Stimulated activated CD4-positive, alpha-beta T cell treated with anti-CD3 and anti-CD28 coated beads, Interleukin-1b, Interleukin-23, amount 100 ng/mL, for 1 hour (primary cell): ENCODE data around the gene ETS2.

Experiments
- DNase-seq, 2 donors: peaks; one replicate each; pipeline ENCODE4 v3.0.0-alpha.2; 2020; ENCODE audit warnings: low read depth in 2 of 2

The ETS2 gene

DNA sequence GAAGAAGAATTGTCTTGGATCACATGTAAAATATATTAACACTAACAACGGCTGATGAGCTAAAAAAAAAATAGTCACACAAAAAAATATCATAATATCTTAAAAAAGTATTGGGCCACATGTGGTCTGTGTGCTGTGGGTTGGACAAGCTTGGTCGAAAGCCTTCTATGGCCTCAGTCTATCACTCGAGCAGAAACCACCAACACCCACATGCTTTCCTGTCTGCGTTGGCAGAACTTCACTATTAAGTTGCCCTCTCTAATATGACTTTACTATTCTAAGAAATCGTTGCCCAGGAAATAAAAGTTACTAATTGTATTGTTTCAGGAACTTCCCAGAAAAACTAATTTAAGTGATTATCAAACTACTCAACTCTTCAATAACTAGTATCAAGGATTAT lies 28.2 kb upstream of the ETS2 start:
- DNase-seq, result no peak

DNA sequence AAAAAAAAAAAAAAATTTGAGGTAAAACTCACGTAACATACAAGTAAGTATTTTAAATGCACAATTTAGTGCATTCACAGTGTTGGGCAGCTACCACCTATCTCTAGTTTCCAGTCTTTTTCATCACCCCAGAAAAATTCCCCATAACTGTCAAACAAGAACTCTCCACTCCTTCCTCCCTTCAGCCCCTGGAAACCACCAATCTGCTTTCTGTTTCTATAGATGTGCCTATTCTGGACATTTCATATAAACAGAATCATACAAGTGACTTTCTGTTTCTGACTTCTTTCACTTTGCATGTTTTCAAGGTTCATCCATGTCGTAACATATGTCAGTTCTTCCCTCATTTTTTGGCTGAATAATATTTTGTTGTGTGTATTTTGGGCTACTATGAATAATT lies 24.9 kb upstream of the ETS2 start:
- no peak for DNase-seq

DNA sequence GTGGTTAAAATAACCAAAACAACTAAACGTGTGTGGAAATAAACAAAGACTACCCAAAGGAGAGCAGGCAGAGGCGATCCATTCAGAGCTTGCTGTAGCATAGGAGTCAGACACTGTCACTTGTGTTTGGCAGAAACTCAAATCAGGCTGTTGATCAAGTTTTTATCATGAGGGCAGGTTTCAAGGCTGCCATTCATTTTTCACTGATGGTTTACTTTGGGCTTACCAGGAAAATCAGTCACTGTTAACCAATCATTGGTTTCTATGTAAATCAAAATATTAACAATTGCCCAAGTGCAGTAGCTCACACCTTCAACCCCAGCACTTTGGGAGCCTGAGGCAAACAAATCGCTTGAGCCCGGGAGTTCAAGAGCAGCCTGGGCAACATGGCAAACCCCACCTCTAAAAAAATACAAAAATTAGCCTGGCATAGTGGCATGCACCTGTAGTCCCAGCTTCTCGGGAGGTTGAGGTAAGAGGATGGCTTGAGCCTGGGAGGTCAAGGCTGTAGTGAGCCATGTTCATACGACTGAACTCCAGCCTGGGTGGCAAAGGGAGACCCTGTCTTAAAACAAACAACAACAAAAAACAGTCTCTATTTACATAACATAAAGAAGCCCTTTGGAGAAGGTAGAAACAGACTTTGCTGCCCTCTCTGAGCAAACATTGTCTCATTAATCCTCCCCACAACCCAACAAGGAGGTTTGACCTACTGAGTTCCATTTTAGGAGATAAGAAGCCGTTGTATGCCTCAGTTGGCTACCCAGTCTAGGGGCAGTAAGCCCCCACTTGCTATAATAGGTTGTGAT lies 21.1 kb upstream of the ETS2 start:
- no peak for DNase-seq

DNA sequence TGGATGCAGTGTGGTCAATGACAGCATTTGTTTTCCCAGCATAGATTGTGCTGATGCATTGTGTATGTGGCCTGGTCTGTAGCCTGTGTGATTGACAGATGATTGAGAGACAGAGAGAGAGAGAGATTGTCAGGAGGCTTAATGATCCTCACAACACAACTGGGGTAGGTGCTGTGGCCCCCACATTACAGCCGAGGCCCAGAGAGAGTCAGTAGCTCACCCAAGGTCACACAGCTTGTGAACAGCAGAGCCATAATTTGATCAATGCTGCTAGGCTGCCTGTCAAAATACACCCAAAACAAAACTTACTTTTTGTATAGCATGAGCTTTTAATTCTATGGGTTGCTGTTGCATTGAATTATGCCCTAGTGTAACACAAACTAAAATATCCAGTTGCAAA lies 20.2 kb upstream of the ETS2 start:
- no peak for DNase-seq

DNA sequence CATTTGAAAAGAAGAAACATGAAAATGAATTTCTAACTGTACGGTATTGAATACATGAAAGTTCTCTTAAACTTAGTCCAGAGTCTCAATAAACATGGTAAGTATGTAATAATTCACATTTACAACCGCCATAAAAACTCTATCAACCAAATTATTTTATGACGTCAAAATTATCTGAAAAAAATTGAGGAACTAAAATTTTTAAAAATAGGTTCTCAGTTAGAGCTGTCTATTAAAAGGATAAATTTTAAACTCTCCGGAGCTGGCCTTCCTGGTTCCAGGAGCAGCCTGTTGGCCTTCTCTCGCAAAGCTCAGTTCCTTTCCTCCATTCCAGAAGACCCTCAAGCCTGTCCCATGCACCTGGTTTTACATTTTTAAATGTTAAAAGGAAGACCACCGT lies 18.7 kb upstream of the ETS2 start:
- no peak for DNase-seq

DNA sequence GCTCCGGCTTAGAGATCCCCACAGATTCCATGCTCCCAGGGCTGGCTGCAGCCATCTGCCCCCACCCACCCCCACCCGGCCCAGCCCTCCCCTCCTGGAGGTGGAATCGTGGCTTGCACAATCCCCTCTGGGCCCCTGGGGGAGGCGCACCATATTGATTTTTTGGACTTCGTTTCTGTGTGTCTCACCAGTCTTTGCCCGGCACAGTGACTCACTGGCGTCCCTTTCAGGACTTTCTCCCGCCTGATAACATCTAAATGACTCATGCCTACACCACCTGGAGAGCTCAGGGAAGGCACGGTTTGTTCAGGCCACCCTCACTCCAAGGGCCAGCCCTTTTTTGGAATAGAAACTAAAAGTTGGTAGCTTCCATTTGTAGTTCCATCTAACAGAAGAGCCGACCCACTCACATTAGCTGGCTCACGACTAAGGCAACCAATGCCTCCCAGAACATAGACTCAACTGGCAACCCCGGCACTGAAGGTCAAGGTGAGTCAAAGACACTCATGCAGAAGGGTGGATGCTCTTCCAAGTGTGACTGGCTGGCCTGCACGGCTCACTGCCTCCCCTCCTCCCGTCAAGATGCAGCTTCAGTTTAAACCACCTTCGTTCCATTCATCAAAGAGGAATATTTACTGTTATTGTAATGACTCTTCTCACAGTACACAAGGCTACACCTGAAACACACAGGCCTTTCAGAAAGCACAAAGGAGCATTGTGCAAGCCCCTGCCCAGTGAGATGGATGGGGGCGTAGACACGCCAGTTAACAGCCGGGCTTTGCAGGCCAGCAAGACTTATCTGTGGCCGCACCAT lies 18.1 kb upstream of the ETS2 start:
- no peak for DNase-seq

DNA sequence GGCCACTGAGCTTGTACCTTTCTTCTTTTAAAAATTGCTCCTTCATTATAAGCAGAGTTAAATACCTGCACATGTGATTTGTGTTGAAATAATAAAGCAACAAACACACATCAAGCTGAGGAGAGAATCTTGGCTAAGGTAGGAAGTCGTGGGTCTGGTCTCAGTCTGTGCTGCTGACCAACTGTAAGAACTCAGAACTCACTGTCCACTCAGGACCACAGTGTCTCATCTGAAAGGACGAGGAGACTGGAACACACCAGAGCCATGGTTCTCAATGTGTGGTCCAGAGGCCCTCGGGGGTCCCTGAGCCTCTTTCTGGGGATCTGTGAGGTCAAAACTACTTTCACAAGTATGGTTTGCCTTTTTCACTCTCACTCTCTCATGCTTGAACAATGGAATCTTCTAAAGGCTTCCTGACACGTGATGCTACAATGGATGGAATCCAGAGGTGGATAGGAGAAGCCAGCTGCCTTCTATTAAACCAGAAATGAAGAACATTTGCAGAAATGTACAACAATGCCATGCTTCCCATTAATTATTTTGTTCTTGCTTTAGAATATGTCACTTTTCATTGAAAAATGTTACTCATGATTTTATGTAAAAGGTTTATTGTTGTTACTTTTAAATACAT lies 17.3 kb upstream of the ETS2 start:
- no peak for DNase-seq

DNA sequence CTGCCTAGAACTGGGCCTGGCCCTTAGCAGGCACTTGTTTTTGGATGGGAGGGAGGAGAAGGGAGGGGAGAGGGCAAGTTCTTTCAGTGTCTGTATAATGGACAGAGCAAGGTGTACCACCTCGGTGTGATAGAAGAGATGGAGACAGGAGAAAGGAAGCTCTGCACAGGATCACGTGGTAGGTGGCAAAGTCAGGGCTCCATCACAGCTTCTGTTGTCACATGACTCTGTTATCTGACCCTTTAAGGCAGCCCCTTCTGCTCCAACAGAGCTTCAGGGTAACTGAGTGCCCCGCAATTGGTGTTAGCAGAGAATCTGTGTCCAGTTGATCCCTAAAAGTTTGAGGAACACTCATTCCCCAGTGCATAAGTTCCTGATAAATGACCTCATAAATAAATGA lies 16.5 kb upstream of the ETS2 start:
- no peak for DNase-seq

DNA sequence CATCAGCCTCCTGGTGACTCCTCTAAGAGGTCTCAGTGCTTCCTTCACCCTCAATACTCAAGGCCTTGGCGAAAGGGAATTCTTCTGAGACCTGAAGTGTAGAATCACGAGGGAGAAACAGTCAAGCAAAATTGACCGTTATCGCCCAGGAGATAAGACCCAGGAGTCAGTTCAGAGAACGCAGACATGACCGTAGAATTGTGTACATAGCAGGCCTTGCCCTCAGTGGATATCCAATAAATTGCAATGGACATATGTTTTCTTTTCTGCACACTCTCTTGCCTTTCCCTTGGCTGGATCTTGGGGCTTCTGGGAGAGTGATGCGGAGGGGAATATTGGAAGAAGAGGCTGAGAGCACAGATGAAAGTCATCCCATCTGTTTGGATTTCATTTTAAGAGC lies 15.7 kb upstream of the ETS2 start:
- no peak for DNase-seq

DNA sequence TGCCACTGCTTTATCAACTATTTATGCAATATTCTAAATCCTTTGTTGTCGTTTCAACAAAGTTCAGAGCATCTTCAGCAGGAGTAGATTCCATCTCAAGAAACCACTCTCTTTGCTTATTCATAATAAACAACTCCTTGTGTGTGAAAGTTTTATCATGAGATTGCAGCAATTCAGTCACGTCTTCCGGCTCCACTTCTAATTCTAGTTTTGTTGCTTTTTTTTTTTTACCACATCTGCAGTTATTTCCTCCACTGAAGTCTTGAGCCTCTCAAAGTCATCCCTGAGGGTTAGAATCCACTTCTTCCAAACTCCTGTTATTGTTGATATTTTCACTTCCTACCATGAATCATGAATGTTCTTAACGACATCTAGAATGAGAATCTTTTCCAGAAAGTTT lies 14.8 kb upstream of the ETS2 start:
- DNase-seq, result no peak

DNA sequence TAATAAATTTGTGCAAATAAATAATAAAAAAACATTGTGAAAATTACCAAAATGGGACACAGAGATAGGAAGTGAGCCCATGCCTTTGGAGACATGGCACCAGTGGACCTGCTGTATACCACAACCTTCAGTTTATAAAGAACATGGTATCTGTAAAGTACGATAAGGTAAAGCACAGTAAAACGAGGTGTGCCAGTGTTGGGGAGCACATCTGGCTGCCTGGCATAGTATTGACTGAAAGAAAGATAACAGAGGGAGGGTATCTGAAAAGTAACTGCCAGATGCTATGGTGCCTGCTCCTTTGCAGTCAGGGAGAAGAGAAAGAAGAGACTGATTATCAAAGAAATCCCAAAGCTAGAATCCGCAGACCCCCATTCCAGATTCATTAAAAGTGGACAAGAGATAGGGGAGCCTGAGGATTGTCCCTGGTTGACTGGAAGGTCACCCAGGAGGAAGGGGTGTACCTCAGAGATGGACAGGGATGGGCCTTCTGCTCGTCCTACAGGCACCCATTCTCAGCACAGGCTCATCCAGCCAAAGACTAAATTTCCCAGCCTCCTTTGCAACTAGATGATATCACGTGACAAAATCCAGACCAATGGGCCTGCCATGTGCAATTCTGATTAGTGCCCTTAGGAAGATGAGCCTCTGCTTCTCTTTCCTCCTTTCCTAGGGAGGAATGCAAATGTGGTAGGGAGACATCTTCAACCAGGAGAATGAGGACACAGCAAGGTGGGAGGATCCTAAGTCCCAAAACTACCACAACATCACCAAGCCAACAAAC lies 12.9 kb upstream of the ETS2 start:
- no peak for DNase-seq

DNA sequence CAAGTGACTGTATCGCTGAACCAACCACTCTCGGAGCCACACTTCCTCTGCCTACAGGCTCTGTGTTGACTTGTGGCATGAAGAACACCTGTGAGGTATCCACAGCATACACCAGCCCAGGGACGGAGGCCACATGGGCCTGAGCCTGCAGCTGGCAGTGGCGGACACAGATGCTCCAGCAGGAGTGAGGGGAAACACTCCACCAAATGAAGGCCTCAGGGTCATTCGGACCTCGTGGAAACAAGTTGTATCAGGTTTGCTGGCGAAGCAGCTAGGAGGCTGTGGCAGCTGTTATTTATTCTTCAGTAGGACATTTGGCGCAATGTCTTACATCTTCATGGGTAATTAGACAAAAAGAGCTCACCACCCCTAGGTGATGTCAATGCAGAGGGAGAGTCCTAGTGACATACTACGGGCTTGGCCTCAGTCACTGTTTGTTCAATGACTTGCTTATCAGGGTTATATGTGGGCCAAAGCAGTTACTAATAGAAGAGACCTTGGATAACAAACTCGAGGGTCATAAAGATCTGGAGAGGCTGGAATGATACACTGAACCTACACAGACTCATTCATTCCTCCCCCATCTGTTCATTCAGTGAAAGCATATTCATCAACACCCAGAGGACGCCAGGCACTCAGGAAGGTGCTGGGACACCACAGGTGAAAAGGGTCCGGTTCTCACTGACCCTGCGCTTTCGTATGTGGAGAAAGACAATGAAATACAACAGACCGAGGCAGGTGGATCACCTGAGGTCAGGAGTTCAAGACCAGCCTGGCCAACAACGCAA lies 11.6 kb upstream of the ETS2 start:
- no peak for DNase-seq

DNA sequence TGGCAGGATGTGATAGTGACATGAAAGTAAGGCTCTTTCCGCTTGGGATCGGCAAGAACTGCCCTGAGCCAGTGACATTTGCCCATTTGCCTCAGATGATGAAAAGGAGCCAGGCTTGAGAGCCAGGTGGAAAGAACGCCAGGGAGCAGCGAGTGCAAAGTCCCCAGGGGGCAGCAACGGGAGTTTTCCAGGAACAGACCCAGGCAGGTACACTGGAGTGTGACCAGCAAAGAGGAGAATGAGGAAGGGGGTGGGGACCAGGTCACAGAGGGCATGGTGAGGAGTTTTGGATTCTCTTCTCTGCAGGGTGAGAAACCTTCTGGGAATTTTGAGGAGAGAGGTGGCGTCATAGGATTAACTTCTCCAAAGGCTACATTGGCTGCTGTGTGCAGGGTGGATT lies 10.8 kb upstream of the ETS2 start:
- no peak for DNase-seq

DNA sequence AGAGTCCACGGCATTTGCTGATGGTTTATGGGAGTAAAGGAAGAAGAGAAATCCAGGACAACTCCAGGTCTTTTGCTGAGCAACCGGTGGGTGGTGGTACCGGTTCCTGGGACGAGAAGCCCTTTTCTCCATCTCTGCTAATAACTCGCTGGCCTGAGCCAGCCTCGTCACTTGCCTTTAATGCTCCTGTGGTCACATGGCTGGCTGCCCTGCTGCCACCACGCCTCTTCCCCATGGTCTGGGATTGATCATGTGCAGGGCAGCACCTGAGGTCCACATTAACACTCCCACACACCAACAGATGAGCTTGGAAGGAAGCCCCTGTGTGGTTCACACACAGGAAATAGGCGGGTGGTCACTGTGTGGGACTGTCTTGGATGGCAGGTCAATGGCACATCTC lies 10.3 kb upstream of the ETS2 start:
- no peak for DNase-seq

DNA sequence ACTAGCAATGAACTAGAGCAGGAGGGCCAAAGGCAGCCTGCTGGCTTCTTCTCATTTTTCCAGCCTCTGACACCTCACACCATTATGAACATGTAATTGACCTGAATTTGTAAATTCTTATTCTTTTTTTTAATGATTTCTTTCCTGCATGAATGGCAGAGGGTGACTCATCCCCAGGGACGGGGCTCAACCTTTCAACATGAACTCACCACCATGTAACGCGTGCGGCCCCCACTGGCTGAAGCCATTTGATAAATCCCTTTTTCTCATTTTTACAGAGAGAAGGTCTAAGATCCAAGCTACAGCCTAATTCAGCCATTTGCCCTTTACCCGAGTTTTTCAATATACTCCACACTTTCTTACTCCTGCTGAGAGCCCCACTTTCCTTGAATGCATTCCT lies 9.3 kb upstream of the ETS2 start:
- no peak for DNase-seq

DNA sequence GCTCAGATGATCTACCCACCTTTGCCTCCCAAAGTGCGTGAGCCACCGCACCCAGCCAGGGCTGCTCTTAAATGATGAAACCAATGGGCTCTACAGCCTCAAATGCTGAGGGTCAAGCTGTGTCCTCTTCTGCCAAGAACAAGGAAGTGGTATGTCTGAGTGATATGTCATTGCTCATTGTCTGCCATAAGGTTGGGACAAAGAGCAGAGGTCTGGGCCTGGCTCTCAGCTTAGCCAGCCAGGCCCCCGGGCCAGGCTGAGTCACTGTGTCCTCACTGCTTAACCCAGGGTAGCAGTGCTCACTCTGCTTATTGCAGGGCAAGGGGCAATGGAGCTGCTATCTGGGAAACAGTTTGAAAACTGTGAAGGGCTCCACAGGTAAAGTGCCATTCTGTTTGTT lies 8.3 kb upstream of the ETS2 start:
- DNase-seq, result no peak

DNA sequence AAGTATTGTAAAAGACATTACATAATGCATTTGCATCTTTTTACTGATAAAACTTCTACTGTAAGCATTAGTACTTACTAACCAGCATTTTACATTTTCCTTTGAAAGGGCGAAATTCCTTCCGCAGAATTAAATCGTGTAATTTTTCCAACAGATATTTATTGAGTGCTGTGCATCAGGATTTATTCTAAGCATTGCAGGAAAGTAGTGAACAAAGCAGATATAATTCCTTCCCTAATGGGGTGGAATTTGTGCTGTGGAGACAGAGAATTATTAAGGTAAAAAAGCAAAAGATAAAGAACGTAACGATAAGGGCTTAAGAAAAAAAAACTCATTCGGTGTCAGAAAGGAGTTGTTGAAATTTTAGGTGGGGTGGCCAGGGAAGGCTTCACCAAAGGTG lies 7.6 kb upstream of the ETS2 start:
- DNase-seq, result no peak

DNA sequence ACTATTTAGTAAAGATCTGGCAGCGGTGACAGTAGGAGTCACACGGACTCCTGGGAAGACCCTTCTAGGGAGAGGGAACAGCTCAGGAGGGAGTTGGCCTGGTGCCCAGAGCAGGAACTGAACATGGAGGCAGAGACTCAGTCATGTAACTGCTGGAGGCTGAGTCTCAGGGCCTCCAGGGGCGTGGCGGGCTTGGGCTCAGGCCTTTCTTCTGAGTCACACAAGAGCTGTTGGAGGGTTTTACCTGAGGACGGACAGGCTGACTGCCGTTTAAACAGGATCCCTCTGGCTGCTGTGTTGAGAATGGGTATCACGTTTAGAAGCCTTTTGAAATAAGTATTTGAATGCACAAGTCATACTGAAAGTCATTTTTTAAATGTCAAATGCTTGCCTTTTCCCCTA lies 7.2 kb upstream of the ETS2 start:
- DNase-seq, result no peak

DNA sequence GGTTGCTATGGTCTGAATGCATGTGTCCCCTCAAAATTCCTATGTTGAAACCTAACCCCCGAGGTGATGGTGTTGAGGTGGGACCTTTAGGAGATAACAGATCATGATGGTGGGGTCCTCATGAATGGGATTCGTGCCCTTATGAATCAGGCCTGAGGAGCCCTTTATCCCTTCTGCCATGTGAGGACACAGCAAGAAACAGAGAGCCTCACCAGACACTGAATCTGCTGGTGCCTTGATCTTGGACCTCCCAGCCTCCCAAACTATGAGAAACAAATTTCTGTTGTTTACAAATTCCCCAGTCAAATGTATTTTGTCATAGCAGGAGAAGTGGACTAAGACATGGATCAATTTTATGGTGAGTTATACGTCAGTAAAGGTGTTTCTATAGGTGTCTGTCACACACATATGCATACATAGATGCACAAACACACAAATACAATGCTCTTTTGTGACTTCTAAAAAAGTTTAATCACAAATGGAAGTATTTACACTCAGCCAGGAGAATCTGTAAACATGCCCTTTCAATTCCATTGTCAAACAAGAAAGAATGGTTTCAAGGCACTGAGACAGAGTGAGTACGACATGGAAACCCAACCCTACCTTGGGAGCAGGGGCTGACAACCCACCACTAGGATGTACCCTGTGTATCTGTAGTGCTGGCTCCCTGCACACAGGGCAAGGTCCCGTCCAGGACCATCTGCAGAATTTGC lies 5.5 kb upstream of the ETS2 start:
- DNase-seq, result no peak

DNA sequence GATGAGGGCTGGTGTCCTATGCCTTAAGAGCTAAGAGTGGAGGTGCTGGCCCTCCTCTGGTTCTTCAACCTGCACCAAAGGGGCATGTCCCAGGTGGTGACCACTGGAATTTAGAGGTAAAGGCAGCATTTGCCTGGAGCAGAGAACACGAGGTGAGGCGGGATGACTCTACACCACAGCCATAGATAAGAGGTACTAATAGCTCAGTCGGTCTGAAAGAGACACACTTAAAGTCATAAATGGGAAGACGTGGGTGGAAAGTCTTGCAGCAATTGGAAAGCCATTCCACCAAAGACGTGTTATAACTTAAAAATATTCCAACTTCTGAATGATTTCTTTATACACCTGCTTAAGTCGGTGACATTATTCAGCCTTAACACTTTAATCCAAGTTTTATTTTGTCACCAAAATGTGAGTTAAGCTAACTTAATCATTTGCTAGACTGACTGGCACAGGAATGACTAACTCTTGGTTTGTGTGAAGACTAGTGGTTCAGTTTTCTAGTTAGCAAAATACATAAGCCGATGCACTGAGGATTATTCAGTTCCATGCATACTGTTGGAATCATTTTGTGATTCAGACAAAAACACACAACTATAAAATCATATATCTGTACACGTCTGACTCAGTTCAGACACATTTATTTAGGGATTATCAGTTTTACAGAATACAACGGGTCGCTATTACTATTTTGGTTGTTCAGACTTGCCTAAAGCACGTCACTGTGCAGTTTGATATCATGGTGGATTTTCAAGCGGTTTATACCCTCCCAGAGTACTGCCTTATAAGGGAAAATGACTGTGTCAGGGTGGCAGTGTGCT lies 4.6 kb upstream of the ETS2 start:
- no peak for DNase-seq
